GM12875 (cell line): Measurements from ENCODE around the gene ADCYAP1R1.

Experiments used
- H3K4me3 ChIP-seq: one replicate; pipeline ENCODE4 v1.5.1; 2011; ENCODE audit warnings: low read depth, low read length, control low read depth
- TF ChIP-seq, protein P1 (sequence below): IDR thresholded peaks from 2 replicates; pipeline ENCODE4 v1.5.1; 2011; ENCODE audit warnings: low read depth, mild to moderate bottlenecking, control low read depth, inconsistent platforms, low read length, moderate library complexity, borderline replicate concordance; ENCODE audit not compliant: insufficient read depth

The ADCYAP1R1 gene

DNA sequence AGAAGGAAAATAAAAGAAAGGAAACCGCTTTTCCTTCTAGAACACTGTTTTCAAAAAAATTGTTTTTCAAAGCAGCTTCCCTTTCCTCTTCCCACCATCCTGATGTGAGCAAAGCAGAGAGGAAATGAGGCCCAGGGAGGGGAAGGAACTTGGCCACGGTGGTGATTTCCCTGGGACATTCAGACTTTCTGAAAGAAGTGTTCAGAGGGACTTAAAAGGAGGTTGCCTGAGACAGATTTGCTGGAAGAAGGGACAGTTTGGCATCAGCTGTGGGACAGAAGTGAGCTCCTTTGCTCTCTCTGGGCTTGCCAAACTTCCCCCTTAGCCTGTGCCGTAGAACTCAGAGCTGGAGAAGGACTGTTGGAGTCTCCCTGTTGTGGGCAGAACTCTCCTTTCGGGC is 30.3 kb downstream of the ADCYAP1R1 start:
- no peak overlapping the region for H3K4me3 ChIP-seq
- TF ChIP-seq, protein P1, sequence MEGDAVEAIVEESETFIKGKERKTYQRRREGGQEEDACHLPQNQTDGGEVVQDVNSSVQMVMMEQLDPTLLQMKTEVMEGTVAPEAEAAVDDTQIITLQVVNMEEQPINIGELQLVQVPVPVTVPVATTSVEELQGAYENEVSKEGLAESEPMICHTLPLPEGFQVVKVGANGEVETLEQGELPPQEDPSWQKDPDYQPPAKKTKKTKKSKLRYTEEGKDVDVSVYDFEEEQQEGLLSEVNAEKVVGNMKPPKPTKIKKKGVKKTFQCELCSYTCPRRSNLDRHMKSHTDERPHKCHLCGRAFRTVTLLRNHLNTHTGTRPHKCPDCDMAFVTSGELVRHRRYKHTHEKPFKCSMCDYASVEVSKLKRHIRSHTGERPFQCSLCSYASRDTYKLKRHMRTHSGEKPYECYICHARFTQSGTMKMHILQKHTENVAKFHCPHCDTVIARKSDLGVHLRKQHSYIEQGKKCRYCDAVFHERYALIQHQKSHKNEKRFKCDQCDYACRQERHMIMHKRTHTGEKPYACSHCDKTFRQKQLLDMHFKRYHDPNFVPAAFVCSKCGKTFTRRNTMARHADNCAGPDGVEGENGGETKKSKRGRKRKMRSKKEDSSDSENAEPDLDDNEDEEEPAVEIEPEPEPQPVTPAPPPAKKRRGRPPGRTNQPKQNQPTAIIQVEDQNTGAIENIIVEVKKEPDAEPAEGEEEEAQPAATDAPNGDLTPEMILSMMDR: no peak

DNA sequence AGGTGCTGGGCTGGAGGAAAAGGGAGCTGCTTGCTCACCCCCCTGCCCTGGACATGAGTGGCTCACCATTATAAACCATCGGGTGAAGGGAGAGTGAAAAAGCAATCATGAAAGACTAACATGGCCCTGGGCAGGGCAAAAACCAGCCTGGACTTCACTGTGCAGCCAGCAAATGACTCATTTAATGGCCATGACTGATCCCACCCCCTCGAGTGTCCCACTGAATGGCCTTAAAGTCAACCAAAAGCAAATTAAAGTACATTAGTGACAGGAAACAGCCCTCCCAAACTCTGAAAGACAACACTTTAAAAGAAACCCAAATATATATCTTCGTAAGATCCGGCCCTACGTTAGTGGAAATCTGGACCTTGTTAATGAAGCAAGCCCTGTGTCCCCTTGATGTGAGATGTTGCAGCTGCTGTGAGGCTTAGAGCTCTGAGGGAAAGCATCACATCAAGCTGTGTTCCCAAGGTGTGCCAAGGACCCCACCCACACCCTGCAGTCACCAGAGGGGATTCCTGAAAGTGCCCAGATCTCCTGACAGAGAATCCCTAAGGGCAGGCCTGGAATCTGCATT is 31.2 kb downstream of the ADCYAP1R1 start:
- no peak overlapping the region for H3K4me3 ChIP-seq
- TF ChIP-seq, protein P1: no peak

DNA sequence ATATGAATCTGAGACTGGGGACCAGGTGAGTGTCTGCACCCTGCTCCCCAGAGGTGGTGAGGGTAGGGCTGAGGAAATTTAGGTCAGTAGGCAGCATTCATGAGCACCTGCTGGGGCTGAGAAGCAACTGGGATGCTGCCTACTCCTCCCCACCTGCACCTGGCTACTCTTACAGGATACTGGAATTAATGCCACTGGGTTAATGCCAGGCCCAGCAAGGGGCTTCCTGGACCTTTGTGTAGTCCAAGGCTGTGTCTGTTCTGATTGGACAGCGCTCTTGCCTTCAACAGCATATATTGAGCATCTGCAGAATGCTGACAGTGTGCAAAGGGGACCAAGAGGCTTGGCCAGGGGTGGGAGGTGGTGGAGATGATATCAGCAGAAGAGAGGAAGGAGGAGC is 32.1 kb downstream of the ADCYAP1R1 start:
- TF ChIP-seq, protein P1: no peak
- no peak overlapping the region for H3K4me3 ChIP-seq

DNA sequence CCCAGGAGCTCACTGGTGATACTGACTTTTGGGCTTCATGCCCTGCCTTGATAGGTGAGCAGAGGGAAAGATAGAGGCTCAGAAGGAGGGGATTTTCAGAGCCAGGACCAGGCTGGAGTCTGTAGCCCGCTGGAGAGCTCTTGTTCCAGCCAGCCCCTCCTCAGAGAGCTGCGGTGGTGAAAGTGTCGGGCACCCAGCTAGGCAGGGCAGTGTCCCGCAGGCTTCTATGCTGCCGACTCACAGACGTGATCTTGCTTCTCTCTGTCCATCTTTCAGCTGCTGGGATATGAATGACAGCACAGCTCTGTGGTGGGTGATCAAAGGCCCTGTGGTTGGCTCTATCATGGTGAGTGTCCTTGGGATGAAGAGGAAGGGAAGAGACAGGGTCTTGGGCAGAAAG is 35.2 kb downstream of the ADCYAP1R1 start:
- TF ChIP-seq, protein P1: no peak

DNA sequence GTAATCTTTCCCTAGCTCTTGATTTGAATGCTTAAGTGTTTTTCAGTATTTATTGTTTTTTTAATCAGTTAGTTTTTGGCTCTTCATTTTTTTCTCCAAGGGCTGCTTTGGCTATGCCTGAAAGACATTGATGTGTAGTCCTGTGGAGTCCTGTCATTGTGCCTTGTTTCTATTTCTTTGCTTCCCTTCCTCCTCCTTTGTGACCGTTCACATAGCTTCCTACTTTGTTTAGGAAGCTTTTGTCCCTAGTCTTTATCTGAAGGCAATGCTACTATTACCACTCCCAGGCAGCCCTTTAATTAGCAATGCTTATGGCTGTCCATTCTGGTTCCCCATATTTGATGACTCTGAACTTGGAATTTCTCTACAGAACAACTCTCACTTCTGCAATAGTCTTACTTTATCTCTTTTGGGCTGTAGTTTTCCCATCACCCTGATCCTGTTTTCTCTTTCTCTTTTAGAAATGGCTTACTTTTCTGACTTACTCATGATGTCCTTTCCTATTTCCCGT is 39.9 kb downstream of the ADCYAP1R1 start:
- TF ChIP-seq, protein P1: no peak

More for the DNA sequence above, 35.2 kb downstream of the ADCYAP1R1 start:
- no peak overlapping the region for H3K4me3 ChIP-seq

DNA sequence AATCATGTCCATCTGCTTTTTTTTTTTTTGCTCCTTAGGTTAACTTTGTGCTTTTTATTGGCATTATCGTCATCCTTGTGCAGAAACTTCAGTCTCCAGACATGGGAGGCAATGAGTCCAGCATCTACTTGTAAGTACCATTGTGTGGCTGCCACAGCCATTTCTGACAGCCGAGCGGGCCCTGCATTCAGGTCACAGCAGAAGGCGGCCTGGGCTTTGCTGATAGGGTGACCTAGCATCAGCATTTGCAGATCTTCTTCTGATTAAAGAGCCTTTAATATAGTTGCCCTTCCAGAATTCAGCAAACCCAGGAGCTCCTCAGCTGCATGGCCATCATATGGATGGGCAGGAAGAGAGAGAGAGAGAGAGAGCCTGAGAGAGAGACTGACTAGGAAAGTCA is 40.5 kb downstream of the ADCYAP1R1 start:
- TF ChIP-seq, protein P1: no peak
- no peak overlapping the region for H3K4me3 ChIP-seq

More for the DNA sequence above, 39.9 kb downstream of the ADCYAP1R1 start:
- H3K4me3 ChIP-seq: no peak overlapping the region

DNA sequence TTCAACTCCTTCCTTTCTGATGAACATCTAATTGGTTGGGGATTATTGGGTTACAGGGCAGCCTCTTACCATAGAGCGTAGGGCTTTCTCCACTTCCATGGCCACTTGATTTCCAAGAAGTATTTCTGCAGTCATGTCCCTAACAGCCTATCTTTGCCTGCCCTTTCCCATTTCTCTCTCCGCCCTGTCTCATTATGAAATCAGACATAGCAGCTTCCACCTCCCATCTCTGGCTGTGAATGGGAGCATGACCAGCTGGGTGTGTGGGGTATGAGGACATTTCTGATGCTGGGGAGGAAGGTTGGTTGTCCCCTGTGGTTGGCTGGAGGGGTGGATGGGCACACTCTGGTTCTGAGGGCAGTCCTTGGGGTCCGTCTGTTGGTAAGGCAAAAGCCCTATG is 41.2 kb downstream of the ADCYAP1R1 start:
- H3K4me3 ChIP-seq: no peak overlapping the region
- TF ChIP-seq, protein P1: no peak
